Activated CD4-positive, alpha-beta T cell treated with anti-CD3 and anti-CD28 coated beads, Interleukin-2, amount 50 U/mL, for 1 hour (primary cell): ENCODE measurements around the gene SHC3.

Experiments used
- DNase-seq: peaks from one replicate; pipeline ENCODE4 v3.0.0-alpha.2; 2020

The SHC3 gene

DNA sequence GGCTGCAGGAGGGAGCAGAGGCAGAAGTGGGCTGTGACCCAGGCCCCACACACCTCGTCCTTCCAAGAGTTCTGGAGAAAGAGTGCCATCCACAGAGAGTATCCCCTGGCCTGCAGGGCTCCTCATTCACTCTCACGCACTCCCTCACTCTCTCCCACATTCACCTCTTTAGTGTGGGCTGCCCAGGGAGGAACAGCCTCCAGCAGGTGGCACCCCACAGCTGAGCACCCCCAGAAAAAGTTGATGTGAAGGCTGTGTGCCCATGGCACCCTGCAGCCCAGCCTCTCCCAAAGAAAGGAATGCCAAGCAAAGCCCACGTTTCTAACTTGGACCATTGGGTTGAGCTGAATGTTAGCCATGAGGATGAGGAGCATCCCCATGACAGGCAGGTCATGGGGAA, 4.5 kb upstream of the SHC3 start:
- DNase-seq = no peak

DNA sequence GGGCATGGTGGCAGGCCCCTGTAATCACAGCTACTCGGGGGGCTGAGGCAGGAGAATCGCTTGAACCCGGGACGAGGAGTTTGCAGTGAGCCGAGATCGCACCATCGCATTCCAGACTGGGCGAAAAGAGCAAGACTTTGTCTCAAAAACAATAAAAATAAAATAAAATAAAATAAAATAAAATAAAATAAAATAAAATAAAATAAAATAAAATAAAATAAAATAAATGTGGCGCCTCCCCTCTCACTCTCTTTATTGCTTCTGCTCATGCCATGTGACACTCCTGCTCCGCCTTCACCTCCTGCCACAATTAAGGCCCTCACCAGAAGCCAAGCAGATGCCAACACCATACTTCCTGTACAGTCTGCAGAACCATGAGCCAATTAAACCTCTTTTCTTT, 3.8 kb upstream of the SHC3 start:
- DNase-seq = no peak

DNA sequence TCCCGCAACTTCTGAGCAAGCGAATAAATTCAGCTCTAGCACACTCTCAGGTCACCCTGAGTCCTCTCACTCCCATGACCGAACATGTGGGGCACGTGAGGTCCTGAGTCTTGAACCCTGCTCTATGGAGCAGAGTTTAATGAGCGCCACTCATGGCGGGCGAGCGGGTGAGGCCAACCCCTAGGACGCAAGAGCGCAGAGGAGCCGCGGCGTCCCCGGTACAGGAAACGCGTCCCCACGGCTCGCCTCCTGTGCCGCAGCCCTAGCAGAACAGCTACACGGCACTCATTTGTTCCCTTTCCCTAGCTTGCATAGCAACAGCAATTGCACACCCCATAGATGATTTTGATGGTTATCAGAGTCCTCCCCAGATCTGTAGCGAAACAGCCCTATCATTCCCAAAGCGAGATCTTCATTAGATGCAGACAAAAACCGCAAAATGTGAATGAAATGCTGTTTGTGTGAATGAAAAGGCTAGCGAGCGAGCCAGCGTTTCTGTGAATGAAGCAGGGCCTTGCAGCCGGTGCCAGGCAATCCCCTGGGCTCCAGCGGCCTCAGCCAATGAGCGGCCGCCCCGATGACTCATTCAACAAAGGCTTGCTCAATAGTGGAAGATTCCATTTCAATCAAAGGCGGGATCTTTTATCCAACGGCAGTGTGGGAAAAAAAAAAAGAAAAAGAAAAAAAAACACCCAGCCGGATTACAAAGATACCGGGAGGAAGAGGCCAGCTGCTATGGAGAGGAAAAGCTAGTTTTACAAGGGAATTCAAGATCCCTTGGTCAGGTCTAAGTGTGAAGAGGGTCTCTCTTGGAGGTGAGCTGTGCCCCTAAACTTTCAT, 1.5 kb upstream of the SHC3 start:
- no peak for DNase-seq

DNA sequence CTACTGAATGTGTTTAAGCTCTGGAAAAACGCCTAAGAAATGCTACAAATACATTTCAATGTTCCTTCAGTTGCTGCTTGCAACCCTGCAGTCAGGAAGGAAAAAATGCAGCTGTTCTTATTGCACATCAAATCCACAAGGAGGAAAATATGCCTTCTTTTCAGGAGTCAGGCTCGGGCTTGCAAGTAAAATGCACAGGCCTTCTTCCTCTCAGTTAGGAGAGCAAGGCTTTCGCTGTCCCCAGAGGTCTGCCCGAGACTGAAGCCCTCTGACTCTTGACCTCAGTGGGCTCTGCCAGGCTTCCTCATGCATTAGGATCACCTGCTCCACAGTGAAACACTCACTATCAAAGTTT, 899 bp upstream of the SHC3 start:
- DNase-seq = no peak

DNA sequence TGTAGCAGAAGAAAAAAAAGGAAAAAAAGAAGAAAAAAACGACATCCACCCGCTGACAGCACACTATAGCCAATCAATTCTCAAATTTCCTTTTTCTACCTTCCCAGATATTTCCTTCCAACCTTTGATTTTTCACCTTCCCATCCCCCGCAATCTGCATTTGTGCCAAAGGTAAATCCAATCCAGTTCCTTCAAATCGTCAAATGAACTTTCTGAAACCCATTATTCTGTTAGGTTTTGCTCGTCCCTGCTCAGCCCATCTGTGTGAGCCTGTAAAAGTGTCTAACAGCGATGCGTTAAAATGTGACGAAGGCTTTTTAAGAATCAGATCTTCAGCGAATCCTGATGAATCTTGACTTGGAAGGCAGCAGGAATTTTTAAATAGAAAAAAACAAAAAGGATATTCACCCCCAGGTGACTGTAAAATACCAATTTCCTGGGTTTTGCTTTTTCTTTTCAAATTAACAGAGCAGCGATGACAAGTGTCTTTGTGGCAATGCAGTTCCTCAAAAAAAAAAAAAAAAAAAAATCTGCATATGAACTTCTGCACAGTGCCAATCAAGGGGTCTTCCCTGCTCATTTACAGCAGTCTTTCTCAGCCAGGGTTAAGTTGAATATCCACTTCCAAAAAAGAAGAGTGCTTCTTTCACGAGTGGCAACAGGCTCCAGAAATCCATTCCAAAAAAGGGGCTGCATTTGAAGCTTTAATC, 367 bp upstream of the SHC3 start:
- no peak for DNase-seq

DNA sequence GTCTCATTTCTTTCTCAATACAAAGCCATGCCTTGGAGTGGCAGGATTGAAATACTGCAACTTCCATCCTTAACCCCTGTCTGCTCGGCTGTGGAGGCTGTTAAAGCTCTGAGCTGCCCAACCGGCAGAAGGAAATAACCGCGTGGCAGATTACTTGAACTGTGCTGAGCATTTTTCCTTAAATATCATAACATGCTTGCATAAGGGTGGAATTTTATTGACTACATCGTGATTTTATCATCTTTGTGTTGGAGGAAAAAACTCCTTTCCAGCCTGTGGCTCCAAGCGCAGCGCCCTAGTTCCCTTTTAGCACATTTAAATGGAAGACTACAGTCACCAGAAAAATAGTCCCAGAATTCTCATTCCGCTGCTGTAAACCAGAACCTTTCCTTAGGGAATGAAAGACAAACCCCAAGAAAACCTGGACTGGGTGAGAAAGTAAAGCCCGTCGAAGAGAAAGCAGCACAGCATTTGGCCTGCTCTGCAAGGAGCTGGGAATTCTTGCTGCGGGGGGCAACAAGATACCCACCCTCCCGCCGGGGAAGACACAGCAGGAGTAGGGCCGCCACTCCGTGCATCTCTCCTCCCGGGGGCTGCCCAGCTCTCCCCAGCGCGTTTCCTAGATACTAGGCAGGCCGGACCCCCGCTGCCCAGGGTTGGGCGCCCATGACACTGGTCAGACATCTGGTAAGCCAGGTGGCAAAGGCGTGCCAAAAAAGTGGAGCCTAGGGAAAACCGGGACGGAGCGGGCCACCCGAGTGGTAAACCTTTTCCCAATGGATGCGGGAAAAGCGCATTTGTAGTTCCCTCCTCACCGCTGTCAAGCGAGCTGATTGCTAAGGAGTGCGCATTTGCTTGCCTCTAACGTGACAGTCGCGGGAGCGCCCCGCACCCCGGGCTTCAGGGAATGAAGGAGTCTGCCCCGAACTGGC, 1.3 kb downstream of the SHC3 start:
- no peak for DNase-seq

DNA sequence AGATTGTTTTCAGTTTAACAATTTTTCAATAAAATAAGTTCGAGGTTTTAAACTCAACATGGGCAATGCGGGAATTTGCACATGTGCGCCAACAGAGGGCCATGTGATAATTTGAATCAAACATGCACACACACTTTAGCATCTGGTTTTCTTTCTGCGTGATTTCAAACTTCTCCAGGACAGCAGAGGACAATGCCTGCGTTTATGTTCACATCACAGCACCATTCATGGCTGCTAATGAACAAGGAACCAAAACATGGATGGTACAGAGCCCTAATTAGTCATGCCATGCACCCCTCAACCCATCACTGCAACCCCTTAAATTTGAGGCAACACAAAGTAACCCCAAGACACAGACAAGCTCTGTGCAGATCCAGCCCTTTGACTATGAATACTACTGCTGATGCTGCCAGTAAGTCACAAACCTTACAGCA, 2.8 kb downstream of the SHC3 start:
- no peak for DNase-seq

DNA sequence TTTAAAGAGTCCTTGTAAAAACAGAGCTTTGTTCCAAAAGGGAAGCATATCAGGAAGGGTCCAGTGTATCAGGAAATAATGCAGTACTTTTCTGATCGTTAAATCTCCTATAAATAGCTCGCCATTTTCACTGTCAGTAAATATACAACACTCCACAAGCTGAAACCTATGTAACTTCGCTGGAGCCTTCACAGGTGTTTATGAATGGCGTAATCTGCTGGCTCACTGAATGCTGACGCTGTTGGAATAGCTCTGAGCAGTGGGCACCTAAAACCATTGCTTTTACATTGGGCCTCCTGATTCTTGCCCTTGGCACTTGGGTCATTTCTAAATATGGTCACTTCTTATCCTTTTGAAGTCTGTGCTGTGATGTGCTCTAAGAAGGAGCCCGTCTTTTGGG, 4.3 kb downstream of the SHC3 start:
- DNase-seq = no peak

DNA sequence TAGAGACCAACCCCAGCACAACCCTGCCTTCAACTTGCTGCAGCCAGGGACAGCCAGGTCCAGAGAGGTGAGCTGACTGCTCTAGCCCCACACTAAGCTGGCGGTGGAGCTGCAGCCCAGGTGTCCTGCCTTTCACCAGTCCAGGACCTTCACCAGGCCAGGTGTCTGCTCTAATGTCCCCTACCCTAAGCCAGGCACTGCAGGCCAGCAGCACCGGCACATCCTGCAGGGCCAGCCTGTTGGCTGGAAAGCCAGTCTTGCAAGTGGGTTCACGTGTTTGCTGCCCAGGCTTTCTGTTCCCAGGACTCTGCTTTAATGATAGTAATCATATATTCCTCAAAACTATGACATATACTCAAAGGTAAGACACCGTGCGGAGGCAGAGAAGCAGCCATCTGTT, 5.5 kb downstream of the SHC3 start:
- no peak for DNase-seq

DNA sequence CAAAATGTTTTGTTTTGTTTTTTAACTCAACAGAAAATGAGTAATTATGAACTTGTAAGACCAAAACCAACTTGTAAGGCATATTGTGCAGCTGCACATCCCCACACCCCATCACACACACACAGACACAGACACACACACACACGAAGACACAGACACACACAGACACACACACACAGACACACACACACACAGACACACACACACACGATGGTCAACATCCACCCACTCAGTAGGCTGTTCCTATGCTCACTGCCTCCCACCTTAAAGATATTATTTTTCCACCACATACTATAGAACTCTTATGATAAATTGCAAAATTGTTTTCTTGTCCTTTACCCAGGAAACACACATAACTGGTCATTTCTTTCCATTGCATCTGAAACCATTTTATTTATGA, 6.2 kb downstream of the SHC3 start:
- DNase-seq = no peak

DNA sequence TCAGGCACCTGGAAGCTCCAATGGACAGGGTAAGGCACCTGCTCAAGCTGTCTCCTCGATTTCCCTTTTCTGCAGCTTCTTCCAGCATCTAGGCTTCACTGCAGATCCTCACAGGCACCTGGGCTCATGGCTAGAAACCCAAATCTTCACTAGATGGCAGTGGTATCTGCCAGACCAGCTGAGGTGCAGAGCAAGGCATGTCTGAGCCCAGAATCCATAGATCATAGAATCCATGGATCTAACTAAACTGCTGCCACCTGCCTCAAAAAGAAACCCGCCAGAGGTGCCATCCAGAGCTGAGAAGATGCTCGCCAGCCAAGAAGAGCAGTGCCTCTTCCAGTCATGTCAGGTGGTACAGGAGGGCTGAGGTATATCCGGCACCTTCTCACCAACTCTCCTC, 6.9 kb downstream of the SHC3 start:
- DNase-seq = no peak

DNA sequence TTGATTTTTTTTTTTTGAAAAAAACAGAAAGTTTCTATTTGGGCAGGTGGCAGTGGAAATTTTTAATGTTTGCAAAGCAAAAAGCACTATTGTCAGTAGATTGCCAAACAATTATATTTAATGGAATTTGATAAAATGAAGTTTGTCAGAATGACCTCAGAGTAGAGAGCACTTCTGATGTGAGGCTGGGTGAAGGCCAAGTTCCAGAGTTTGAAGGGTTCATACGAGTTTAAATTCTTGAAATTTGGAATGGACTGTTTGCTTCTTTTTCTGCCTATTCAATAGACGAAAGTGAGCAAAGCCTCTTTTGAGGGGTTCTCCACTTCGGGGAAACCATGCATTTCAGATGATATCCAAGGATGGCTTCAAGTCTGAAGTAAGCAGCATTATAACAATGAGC, 7.4 kb downstream of the SHC3 start:
- DNase-seq = no peak

DNA sequence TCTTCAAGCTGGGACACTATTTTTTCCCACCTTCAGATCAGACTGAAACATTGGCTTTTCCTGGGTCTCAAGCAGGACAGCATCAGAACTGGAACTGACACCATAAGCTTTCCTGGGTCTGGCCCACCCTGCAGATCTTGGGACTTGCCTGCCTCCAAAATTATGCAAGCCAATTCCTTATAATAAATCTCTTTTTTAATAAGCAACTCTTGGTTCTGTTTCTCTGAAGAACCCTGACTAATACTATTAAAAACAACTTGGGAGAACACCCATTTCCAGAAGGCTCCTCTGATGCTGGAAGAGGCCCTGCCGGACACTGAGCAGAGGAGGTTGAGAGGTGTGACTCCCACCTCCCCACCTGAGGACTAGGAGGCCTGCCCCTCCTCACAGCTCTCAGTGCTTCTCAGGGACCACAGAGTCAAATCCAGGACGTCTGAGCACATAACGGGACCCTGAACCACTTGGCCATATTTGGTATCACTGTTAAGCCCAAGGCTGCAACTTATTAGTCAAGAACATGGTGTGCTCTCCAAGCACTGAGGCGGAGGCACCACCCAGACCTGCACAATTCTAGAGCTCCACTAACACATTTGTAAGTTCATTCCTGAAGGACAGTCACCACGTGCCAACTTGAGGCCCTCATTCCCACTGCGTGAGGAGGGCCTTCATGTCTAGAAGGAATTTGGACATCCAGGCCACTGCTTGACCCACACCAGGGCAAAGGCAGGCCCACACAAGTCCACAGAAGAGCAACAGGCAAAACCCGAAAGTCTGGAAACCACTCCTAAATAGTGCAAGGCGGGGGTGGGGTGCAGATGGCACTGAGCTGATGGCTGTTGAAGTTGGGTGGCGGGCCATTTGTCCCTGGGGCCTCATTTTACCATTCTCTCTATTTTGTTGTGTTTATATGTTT, 9.5 kb downstream of the SHC3 start:
- no peak for DNase-seq

DNA sequence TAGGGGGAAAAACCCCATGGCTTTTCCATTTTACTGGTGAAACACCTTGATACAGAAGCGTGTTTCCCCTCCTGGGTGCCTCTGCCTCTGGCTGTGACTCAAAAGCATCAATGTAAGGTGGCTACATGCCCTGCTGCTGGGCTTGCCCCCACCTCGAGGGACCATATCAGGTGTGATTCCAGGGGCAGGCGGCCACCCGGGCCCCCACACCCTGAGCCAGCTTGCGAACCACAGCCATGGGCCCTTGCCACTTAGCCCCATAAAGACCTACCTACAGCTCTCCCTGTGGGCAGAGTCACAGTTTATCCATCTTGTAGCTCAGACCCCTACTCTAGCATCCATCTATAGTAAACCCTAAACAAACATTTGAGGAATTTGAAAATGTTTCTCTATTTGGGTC, 10.8 kb downstream of the SHC3 start:
- no peak for DNase-seq

DNA sequence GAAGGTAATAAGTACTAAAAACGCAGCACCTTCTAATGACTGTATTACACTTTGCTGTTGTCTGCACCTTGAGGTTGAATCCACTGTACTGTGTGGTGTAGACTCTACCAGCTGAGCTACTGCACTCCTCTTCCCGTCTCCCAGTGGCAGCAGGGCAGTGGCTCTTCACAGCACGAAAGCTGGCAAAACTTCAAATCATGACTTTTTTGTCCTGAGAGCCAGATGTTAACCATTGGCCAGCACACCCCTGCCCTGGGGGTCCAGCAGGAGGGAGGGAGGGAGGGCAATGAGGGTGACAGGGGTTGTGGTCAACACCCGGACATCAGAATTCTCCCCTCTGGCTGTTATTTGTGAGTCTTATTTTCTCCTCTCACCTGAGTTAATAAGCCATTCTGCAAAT, 11.8 kb downstream of the SHC3 start:
- DNase-seq = no peak

DNA sequence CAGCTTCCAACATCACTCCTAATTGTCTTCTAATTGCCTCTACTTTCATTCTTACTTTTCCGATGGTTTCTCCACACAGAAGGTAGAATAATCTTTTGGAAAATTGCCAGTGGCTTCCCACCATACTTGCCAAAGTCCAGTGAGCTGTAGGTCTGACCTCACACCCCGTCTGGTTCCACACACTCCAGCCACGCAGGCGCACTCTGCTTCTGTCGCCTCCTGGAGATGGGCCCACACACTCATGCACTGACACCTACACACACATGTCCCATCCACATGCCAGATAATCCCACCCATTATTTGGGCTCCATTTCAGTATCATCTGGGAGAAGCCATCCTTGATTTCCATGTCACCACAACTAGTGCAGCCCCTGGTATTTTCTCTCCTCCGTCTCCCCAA, 12.7 kb downstream of the SHC3 start:
- DNase-seq = no peak

DNA sequence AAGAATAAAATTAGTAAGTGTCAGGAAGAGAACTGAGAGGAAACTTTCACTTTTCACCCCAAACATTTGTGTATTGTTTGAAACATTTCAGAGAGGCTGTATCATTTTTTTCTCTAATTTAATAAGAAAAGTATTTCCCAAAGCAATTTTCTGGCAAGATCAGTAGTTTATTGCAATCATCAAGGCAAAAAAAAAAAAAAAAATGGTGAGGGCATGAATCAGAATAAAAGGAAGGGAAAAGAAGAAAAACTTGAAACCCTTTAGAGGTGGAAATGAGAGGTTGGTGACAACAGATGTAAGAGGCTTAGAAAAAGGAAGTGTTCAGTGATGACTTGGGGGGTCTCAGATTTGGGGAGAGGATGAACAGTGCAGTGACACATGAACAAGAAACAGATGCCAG, 13.3 kb downstream of the SHC3 start:
- no peak for DNase-seq

DNA sequence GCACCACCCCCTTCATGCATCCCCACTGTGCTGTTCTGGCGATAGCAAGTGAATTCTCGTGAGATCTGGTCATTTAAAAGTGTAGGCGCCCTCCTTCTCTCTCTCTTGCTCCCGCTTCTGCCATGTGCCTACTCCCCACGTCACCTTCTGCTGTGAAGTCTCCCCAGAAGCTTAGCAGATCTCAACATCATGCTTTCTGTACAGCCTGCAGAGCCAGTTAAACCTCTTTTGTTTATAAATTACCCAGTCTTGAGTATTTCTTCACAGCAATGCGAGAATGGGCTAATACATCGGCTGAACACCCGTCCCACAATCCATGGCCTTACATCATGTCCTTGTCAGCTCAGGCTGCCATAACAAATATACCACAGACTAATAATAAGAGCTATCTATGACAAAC, 17.4 kb downstream of the SHC3 start:
- DNase-seq = no peak

DNA sequence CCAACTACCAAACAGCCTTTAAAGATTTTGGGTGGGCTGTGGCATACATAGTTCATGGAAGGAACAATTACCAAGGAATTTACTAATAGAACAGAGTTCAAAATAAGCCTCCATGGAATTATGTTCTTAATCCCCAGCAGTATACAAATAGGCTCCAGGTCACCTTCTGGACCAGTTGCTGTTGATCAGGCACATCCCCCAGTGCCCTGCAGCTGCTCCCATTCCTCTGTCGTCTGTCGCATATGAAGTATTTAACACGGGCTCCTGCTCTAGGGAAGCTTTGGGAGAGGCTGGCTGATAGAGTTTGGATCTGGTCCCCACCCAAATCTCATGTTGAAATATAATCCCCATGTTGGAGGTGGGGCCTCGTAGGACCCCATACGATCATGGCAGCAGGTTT, 17.8 kb downstream of the SHC3 start:
- DNase-seq = no peak

DNA sequence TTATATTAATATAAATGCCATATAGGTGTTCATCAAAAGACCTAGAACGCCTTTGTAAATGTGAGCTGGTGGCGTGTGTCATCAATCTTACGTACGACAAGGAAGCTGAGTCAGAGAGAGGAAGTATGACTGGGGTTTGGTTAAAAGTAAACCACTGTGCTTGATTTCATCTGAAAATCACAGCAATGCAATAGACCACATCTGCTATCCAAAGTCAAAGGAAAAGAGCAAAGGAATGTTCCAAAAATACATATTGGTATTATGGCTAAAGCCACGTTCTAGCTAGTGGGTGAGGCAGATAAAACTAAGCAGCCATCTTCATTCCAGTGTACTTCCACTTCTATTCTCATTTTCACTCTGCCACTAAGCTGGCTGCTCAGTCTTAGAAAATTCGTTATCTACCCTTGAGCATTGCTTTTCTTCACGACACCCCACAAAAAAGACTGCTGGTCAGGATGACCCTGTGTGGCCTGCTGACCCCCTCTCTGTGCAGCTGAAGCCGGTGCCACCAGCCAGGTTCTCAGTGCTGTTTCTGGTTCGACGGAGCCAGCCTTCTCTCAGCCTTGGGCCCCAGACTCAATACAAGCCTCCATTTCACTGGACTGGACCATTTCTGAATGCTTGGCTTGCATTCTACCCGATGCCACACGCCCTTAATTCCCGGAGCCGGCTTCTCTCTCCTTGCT, 23.8 kb downstream of the SHC3 start:
- no peak for DNase-seq

DNA sequence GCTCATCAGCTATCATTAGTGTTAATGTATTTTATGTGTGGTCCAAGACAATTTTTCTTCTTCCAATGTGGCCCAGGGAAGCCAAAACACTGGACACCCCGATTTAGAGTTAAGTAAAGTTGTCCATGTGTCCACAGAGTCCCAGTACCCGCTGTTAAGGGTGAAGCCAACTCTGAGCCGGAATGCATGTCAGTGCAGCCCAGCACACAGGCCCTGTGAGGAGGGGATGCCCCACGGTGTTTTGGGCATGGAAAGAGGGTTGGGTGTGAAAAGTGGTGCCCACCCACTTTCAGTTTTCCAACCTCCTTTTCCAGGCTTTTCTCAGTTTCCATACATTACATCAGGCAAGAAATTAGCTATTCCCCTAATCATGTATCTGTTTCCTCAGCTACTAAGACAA, 24.4 kb downstream of the SHC3 start:
- no peak for DNase-seq
